ENCODE results near the gene CSK.
"Not testable (repeated sequence)": the region's sequence is repeated elsewhere in the genome, so short reads cannot be mapped to it uniquely, and the experiment has no call there.

The CSK gene

DNA sequence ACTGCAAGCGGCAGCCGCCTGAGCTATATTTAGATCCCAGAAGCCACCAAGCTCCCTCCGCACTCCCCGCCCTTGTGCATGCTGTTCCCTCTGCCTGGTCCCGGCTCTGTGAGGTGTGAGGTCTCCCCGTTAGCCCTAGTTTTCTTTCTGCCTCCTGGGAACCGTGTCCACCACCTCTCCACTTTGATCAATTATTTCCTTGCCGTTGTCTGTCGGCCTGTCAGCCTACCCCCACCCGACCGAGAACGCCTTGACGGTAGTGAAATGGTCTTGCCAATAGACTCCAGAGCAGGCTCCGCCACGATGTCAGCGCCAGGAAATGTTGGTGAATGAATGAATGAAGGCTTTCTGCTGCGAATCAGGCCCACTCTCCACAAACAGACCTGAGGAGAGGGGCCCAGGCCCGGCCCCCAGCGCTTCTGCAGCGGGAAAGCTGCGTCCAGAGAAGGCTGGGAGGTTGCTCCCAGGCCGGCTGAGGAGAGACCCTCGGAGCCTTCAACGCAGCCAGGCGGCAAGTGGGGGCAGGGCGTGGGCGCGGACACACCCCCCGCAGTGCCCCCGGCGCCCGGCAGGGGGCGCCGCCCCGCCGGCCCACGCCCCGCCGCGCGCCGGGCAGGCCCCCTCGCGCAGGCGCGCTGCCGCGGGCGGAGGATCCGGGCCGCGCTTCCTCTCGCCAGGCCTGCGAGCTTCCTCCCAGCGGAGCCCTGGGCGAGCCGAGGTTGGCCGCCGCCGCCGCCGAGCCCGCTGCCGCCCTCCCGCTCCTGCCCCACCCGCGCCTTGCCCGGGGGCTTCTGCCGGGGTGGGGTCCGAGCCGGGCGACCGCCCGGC is at the start of gene CSK:
Gene CSK (plus strand): TSS at position 650 of the 828 bp plus-strand sequence. CDS start 16,218 bp downstream, outside the sequence.
- peak; percentile 81 for DNase-seq

DNA sequence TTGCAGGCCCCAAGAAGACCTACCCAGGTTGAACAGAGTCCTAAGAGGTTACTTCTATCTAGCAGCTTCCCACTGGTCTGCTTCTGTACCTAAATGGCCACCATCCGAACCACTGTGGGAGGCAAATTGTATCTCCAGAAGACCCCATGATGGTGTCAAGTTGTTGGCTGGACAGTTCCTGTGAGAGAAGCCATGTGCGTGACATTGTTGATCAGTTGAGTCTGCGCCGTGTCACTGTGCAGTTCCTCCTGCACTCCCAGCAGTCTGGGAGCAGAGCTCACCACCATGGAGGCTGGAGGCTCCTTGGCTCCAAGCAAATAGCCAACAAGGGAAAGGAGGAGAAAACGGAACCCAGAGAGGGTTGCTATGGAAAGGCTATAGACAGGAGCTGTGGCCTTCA is 49.0 kb upstream of the CSK start:
- no peak for DNase-seq

DNA sequence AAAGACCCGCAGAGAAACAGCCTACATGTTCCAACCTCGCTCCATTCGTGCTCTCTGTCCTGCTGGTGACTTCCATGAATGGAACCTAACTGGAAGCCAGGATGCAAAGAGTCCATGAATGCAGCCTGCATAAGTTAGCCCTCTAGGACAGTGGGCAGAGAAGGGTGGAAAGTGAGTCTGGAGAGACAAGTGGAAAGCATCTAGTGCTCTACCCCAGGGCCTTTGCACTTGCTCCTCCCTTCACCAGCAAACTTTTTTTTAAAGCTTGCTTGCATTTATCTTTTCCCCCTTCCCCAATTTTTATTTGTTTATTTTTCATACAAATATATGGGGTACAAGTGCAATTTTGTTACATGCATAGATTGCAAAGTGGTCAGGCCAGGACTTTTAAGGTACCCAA is 48.6 kb upstream of the CSK start:
- no peak for DNase-seq

GRCh38 chr15:74735305-74735704 is 46.6 kb upstream of the CSK start:
- DNase-seq = no peak

GRCh38 chr15:74738239-74738638 is 43.6 kb upstream of the CSK start:
- not testable (repeated sequence) for DNase-seq

- DNase-seq = no peak
These were observed 39.5 kb upstream of the CSK start for GRCh38 chr15:74742422-74742821.

DNA sequence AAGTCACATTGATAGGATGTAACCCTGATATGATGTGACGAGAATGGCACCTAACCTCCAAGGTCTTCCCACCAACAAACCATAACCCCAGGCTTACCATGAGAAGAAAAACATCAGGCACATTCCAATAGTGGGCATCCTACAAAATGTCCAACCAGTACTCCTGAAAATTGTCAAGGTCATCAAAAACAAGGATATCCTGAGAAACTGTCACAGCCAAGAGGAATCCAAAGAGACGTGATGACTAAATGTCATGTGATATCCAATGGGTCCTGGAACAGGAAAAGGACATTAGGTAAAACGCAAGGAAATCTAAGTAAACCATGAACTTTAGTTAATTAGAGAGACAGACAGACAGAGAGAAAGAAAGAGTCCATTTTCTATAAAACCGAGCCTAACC is 35.5 kb upstream of the CSK start:
- no peak for DNase-seq

DNA sequence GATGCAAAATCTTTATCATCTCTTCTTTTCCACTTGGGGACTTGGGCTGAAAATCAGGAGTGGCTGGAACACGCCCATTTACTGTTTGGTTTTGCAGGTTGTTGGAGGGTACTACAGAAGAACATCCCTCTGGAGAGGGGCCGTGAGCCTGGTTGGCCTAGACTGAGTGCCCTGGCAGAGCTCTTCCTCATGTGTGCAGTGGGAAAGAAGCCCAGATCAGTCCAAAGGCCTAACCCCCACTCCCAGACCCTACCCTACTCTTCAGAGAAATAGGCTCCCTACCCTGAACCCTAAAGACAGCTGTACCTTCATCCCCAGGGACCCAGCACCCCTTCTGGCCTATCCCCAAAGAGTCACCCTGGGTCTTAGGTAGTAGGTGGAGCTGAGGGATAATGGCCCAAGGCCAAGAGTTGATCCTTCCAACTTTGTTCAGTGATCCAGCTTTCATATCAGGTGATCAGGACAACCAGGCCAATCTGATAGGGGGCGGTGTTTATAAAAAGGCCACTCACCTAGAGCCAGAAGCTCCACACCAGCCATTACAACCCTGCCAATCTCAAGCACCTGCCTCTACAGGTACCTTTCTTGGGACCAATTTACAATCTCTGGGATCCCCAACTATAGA is 33.4 kb upstream of the CSK start, which contains the start of gene CYP1A2:
Gene CYP1A2 (plus strand): TSS at position 524 of the 625 bp plus-strand sequence. CDS start 894 bp downstream, outside the sequence.
- no peak for DNase-seq

DNA sequence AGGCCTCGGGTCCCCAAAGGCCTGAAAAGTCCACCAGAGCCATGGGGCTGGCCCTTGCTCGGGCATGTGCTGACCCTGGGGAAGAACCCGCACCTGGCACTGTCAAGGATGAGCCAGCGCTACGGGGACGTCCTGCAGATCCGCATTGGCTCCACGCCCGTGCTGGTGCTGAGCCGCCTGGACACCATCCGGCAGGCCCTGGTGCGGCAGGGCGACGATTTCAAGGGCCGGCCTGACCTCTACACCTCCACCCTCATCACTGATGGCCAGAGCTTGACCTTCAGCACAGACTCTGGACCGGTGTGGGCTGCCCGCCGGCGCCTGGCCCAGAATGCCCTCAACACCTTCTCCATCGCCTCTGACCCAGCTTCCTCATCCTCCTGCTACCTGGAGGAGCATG is 32.0 kb upstream of the CSK start:
- DNase-seq = no peak

- no peak for DNase-seq
These were observed 31.1 kb upstream of the CSK start for GRCh38 chr15:74750751-74751150.

- DNase-seq = no peak
These were observed 29.9 kb upstream of the CSK start for GRCh38 chr15:74752011-74752410.

DNA sequence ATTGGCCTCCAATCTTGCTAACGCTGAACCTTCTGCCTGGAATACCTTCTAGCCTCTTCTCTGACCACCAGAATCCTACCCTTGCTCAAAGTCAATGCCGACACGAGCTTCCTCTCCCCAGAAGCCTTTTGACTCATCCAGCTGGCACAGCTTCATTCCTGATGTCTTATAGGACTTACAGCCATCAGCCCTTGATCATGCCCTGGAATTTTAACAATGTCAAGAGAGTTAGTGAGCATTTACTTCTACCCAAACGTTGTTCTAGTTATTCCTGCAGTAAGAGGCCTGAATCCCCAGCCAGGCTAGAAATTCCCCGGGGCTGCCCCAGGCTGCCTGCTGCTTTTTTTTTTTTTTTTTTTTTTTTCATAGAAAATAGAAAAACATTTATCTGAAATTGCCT is 29.3 kb upstream of the CSK start:
- no peak for DNase-seq

DNA sequence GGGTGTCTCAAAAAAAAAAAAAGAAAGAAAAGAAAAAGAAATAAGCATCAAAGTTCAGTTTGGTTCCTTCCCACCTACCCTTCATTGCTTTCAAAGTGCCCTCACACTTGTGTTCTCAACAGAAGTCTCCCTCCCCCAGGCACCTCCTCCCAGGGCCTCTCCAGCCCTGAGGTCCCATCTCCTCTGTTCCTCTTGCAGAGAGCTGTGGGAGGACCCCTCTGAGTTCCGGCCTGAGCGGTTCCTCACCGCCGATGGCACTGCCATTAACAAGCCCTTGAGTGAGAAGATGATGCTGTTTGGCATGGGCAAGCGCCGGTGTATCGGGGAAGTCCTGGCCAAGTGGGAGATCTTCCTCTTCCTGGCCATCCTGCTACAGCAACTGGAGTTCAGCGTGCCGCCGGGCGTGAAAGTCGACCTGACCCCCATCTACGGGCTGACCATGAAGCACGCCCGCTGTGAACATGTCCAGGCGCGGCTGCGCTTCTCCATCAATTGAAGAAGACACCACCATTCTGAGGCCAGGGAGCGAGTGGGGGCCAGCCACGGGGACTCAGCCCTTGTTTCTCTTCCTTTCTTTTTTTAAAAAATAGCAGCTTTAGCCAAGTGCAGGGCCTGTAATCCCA is 27.2 kb upstream of the CSK start:
- no peak for DNase-seq

- DNase-seq = no peak
These were observed 23.1 kb upstream of the CSK start for GRCh38 chr15:74758736-74759135.

DNA sequence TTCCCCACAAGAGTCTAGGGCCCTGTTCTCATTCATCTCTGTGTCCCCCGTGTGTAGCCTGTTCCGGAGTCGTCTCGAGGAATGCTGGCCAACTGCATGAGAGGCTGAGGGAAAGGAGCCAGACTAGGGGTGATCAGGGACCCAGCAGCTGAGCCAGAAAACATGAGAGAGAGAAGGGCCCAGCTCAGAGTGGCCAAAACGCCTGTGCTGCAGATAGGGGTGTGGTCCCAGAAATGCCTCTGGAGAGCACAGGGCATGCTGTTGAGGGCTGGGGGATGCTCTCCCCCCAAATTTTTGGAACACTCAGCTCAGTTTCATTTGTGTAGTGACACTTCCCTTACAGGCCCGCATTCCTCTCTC is 19.1 kb upstream of the CSK start:
- no peak for DNase-seq

DNA sequence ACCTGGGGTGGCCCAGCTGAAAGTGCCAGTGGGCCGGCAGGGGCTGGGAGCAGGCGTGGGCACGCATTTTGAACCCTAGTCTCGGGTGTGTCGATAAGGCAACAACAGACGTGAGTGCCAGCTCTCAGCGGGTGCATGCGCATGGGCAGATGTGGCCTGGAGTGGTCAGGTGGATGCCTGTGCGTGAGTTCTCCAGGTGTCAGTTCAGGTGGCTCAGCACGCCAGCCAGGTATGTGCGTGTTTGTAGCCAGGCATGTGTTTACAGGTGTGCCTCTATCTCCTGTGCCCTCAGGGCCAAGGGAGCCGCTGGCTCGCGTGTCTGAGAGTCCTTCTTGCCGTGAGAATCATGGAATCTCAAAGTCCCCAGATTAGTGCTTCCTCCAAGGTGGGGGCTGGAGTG is 18.5 kb upstream of the CSK start:
- DNase-seq = no peak

DNA sequence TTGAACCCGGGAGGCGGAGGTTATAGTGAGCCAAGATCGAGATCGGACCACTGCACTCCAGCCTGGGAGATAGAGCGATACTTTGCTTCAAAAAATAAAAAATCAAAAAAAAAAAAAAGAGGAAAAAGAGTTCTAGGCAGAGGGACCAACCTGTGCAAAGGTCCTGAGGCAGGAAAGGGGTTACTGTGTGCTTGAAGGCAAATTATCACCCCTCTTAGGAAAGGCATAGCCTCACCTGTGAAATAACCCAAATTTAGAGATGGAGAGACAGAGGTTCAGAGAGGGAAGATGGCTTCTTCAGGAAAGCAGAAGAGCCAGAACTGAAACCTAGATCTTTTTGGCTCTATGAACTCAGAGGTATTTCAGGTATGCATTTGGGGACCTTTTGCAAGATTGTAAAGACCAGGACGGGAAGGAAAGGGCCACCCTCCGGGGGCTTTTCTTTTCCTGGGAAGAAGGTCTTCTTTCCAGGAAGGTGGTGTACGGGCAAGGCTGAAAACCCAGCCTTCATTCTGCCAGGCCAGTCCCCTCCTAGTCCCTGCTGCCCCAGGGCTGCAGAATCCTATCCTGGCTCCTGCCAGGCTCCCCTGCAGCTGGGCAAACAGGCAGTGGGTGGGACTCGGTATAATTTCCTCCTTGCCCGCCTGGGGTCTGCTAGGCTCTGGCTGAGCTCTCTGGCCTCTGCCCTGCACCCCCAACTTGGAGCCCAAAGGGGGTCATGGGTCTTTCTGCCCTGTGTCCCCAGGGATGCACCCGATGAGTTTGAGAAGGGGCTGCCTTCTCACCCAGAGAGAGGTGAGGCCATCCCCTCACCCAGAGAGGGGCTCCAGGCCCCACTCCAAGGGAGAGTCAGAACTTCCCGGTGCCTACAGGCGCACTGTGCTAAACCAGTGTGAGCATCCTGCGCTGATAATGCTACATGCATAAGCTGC is 14.4 kb upstream of the CSK start:
- DNase-seq = no peak

- no peak for DNase-seq
These were observed 13.6 kb upstream of the CSK start for GRCh38 chr15:74768099-74768770.

- peak; percentile 39 for DNase-seq
These were observed 13.0 kb upstream of the CSK start for GRCh38 chr15:74768771-74769342.

GRCh38 chr15:74769463-74770025 is 12.3 kb upstream of the CSK start:
- DNase-seq = no peak

DNA sequence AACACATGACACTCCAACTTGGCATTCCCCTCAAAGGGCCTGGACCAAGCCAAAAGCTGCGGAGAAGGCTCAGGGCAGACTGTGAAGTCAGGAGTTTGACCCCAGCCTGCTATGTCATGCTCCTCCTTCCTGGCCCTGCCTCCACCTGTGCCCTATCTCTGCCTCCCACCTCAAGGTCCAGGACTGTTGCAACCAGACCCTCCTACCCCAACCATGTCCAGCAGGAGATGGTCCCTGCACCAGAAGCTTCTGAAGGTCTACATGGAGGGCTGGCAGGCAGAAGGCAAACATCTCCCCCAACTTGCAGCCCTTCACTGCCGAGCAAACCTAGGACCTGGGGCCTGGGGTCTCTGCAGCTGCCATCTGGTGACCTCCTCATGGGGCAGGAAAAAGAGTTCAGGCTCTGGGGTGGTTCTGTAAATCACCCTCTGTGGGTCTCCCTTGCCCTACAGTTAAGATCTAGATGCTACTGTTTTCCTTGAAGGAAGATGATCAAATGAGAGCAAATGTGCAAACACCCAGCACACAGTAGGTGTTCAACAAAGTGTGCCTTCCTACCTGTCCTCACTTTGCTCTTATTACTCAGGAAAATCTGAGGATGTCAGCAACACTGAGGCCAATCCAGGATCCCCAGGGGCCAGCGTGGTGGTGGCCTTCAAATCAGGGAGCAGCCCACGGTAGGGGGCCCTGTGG is 11.5 kb upstream of the CSK start:
- DNase-seq = no peak
